Right forelimb (tissue), 1 donor: Measurements from ENCODE around the gene MOB3C.

Experiments used
- DNase-seq: peaks from one replicate; pipeline ENCODE4 v3.0.0-alpha.2; 2018

Gene MOB3C

GRCh38 chr1:46603858-46604549 lies 12.6 kb downstream of the MOB3C start, which contains the start of gene MKNK1:
TSS of gene MKNK1 (minus strand) at chr1:46604268. CDS start at chr1:46583327, 20,941 bp downstream.
- peak; percentile 98 for DNase-seq

DNA sequence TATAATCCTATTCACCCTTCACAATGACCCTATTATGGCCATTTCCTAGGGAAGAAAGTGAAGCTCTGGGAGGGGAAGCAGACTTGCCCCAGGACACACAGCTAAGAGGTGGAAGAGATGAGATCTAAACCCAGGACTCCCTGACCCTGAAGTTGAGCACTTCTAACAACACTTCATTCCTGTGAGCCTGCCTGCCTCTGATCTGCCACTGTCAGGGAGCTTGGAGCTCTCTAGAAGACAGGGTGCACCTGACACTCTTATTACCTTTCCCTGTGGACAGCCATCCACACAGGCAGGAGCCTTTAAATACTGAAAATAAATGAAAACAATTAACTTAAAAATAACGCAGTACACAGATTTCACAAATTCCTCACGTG lies 13.1 kb downstream of the MOB3C start:
- DNase-seq: no peak

DNA sequence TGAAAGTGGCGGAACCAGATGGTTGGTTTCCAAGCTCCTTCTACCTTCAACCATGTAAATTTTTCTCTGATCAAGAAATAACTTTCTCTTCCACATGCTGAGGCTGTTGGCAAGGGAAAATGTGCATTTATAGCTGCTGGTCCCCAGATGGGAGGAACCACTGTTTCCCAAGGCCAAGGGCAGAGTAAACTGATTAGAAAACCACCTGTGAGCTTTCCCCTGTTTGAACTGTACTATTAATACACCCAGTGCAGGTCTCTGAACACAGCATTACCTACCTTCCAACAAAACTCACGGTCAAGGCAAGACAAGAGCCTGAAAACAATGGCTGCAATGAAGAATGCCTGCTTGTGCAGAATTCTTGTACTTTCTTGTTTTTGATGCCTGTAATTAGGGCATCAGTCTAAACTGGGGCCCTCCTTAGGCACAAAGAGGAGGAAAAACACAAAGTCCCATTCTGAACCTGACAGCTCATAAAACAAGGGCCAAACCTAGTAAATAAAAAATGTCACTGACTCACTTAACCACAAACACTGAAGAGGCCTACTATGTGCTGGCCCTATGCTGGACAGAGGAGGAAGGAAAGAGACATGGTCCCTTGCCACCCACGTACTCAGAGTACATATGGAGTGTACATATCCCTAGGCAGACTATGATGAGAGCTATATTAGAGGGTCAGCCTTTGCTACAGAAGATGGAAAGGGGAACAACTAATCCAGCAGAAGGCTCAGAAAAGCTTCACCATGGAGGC lies 15.2 kb downstream of the MOB3C start:
- DNase-seq: no peak

- DNase-seq: no peak
Observed at GRCh38 chr1:46599059-46599970, 17.3 kb downstream of the MOB3C start.

DNA sequence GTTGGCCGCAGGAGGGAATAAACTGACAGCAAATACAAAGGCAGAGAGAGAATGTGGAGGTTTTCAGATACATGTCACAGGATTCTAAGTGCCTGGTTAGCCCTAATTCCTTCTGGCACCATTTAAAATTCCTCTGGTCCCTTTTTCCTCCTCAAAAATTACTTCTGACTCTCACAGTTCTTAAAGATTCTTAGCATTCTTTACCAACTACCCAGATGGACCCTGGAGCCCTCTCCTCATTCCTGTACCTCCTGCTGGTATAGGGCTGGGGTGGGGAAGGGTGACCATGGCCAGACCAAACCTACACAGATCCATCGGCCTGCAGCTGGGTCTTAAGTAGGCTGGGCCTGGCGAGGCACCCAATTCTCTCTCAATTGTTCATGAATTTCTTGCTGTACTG lies 19.8 kb downstream of the MOB3C start:
- DNase-seq: no peak

DNA sequence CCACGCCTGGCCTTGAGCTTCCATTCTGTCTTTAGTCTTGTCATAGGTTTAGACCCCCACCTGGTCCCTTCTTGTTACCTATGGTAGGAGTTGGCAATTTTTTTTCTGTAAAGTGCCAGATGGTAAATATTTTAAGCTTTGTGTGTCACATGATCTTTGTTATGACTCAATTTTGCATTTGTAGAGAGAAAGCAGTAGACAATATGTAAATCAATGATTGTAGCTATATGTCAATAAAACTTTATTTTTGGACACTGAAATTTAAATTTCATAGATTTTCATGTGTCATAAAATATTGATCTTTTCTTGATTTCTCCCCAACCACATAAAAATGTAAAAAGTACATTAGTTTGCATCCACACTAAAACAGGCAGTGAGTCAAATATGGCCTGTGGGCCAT lies 20.6 kb downstream of the MOB3C start:
- DNase-seq: no peak

DNA sequence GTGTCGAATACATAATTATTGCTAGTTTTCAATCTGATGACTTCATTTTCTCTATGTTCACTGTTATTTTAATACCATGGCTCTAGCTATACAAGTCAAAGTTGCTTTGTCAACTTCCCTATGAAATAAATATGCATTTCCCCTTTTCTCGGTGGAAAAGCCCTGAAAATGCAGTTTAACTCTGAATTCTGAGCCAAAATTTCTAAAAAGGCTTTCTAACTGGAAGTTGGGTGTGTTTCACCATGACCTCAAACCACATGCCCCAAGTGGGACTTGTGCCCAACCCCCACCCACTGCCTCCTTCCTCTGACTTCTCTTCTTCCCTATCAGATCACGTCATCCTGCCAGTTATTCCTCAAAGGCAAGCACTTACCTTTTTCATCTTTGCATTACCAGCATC lies 21.5 kb downstream of the MOB3C start:
- no peak for DNase-seq

DNA sequence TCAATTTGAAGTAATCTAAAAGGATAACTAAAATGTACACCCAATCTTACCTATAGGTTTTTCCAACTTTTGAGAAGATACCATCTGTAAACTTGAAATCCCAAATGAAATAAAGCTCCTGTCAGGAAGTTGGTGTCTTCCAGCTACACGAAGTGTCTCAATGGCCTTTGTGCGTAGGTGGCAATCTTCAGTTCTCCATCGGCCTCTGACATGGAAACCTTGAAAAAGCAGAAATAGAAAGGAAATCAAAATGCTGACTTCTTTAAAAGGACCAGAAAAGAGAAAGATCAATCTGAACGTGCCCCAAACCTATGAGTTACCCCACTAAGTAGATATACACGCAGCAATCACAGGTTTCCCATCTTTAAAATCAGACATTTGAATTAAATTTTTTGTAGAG lies 22.5 kb downstream of the MOB3C start:
- no peak for DNase-seq

- DNase-seq: no peak
Observed at GRCh38 chr1:46592823-46593222, 23.8 kb downstream of the MOB3C start.

DNA sequence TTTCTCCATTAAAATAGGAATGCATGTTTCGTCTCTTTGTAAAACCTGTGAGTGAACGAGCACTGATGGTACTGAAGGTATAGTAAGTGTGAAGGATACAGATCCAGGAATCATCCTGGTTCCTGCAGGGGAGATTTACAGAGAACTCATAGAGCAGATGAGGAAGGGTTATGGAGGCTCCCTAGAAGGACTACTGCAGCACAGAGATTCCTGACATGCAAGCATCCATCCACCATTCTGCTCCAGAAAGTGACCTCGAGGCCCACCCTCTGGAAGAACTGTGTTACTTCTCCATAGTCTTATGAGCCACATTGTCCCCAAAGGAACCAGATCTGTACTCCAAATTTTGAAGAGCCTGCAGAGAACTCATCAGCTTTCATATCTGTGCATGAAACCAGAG lies 27.1 kb downstream of the MOB3C start:
- no peak for DNase-seq

GRCh38 chr1:46587069-46587468 lies 29.5 kb downstream of the MOB3C start:
- no peak for DNase-seq

DNA sequence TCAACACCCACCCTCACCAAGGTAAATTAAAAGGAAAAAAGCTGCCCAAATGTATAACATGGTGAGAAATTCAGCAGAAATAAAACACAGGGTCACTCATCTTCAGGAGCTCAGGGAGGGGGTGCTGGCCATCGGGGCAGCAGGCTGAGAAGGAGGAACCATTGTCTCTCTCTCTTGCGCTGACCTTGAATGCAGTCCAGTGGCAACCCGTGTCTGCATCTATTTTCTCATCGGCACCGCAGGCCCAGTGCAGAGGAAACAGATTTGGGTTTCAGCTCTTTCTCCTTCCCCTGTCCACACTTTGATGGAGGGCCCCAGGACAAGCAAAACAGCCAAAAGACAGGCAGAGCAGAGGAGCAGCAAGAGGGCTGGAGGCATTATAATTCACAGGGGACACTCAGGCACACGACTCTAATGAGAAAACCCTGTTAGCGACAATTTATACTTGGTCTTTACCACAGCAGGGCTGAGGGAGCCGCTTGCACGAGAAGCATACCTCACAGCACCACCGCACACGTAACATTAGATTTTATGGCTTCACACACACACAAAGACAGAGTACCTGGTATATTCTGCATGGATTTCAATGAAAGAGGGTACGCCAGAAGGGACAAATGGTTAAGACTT lies 31.2 kb downstream of the MOB3C start:
- no peak for DNase-seq

DNA sequence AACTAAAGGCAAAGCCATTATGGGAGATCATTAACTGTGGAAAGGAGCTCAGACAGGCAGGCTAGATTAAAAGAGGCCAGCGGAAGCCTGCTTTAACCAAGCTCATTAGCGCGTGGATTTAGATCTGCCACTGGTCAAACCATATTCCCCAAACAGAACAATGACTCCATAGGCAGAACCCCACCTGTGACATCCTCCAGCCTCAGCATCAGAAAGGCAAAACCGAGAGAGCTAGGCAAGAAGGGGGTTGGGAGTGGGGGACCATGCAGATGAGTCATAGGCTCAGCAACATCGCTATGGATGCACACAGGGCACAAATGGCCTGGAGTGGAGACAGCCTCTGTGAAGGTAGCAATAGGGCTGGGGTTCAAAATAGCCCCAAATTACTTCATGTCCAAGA lies 33.1 kb downstream of the MOB3C start:
- no peak for DNase-seq

- DNase-seq: no peak
Observed at GRCh38 chr1:46582972-46583371, 33.6 kb downstream of the MOB3C start.

GRCh38 chr1:46581681-46582455 lies 34.7 kb downstream of the MOB3C start:
- DNase-seq: no peak

GRCh38 chr1:46580140-46580903 lies 36.3 kb downstream of the MOB3C start:
- no peak for DNase-seq

GRCh38 chr1:46577671-46578070 lies 38.9 kb downstream of the MOB3C start:
- DNase-seq: no peak

DNA sequence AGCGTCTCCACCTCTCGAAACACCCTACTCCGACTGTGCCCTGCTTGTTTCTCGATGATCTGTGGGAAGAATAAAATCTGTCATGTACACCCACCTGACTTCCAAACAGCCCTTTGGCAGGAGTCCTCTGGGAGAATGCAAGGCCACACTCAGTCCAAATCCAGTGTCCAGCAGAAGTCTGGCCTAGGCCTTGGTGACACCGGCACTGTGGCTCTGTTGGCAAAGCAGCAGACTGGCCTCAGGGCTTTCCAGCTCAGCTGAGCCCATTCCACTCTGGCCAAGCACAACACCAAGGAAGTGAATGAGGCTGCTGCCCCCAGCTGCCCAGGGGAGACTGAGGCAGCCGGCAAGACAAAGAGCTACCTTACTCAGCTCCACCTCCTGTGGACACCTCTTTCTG lies 40.0 kb downstream of the MOB3C start:
- no peak for DNase-seq

GRCh38 chr1:46575778-46576177 lies 40.8 kb downstream of the MOB3C start:
- no peak for DNase-seq

- DNase-seq: no peak
Observed at GRCh38 chr1:46575300-46575699, 41.3 kb downstream of the MOB3C start.

GRCh38 chr1:46571691-46572225 lies 44.9 kb downstream of the MOB3C start:
- DNase-seq: no peak
